HuH-7.5 (cell line): ENCODE results near the gene KRT1.

Experiments
- DNase-seq: peaks from one replicate; pipeline ENCODE4 v3.0.0; 2011; ENCODE audit warnings: low spot score

The KRT1 gene

DNA sequence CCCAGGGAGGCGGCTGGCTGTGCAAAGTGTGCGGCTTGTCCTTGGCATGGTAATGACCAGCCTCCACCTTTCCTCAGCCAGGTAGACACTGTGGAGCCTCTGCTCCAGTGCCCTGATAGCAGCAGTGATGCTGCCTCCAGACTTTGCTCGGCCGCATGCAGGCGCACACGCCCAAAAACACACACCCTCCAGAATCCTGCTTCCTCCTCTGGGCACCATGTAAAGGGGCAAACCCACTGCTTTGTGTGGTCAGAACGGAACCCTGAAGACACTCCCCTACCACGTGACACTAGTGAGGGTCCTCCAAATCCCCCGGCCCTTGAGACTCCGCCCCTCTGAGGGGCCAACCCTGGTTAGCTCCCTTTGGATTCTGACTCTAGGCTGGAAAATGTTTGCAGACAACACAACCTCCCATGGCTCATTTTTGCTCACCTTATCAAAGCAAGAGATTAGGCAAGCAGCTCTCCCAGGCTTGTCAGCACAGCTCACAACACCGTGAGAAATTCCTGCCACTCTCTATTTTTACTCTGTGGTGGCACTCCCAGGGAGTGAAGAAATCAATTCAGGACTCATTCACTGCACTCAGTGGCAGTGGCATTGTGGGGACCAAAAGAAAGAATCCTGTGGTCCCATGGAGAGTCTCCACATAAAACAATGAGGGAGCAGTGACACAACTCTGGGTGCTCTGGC is 18.6 kb upstream of the KRT1 start:
- DNase-seq, result no peak

DNA sequence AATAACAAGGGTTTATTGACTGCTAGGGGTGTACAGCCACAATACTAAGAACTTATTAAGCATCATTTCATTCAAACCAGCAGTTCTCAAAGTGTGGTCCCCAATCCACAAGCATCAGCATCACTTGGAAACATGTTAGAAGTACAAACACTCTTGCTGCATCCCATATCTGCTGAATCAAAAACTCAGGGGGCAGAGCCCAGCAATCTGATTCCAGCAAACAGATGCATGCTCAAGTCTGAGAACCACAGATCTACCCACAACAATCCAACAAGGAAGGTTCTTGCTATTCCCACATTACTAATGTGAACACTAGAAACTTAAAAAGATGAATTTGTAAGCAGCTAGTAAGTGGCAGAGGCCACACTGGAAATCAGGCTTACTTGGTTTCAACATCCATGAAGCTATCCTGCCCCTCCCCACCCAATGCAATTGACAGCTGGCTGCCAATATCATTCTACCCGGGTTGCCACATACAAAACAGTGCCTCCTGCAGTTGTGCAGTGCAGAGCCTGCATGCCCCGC is 16.9 kb upstream of the KRT1 start:
- DNase-seq, result no peak

GRCh38 chr12:52696588-52696987 is 16.4 kb upstream of the KRT1 start:
- no peak for DNase-seq

GRCh38 chr12:52695039-52695438 is 14.8 kb upstream of the KRT1 start:
- no peak for DNase-seq

GRCh38 chr12:52694151-52694550 is 13.9 kb upstream of the KRT1 start:
- DNase-seq, result no peak

GRCh38 chr12:52693261-52693660 is 13.1 kb upstream of the KRT1 start:
- no peak for DNase-seq

DNA sequence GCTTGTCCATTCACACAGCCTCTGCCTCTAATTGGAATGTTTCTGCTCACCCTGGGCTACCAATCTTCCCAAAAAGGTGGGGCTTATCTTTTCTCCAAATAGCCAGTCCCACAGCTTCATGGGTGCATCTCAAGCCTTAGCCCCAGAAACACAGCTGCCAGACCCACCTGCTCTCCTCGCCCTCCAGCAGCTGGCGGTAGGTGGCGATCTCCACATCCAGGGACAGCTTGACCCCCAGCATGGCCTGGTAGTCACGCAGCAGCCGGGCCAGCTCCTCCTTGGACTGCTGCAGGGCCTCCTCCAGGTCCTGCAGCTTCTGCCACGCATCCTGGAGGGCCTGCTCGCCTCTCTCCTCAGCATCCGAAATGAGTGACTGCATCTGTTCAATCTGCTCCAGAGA is 12.0 kb upstream of the KRT1 start:
- DNase-seq, result peak; percentile 65

GRCh38 chr12:52691841-52692150 is 11.6 kb upstream of the KRT1 start:
- DNase-seq, result no peak

DNA sequence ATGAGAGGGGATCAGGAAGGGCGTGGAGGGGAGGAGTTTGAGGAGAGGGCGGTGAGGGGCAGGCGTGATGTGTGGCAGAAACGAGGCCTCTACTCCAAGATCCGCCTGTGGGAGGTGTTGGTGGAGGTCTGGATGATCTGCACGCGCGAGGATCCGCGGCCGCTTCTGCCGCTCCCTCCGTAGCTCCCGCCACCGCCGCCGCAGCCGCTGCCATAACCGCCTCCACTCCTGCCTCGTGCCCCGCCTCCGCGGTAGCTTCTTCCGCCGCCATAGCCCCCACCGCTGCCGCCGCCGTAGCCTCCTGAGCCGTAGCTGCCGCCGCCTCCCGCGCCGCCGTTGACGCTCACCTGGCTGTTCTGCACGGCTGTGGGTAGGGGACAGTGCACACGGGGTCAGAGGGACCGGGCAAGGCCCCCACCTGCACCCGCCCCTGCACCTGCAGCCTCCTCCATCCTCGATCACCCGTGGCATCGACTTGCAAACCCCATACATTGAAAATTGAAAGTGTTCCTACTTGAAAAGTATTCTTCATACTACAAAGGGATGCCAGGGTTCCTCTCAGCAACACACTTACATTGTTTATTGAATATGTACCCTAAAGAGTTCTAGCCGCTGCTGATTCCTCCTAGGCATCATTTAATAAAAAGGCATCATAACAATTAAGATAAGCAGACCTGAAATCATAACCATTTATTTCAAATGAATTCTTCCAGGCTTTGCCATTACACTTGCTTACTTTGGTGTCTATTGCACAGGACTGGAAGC is 11.1 kb upstream of the KRT1 start:
- DNase-seq, result no peak

DNA sequence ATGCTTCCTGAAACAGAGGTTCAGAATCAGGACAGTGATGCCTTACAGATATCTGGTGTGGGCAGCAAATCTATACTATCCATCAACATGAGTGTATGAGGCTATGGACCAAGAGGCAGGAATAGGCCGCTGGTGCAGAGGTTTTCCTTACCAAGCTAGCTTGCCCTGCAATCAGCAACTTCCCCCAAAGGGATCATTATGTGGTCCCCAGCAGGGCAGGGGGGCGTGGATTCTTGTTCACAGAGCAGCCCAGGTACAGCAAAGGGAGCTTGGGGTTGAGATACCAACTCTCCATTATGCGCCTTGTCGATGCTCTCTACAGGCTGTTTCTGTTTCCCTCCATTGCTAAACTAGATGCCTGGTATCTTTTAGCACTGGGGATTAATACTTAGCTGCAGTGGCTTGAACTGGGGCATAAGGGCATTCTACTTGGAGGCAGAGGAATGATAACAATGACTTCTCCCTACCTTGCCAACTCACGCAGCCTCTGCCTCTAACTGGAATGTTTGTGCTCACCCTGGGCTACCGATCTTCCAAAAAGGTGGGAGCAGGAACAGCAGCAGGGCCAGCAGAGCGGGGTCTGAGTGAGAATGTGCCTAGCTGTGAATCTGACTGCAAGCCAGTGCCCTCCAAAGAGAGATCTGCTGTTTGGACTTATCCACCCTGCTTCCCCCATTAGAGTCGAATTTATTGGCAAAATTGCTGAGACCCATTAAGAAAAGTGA is 10.3 kb upstream of the KRT1 start:
- DNase-seq, result no peak

- no peak for DNase-seq
Measured at GRCh38 chr12:52689936-52690335, 9.7 kb upstream of the KRT1 start.

DNA sequence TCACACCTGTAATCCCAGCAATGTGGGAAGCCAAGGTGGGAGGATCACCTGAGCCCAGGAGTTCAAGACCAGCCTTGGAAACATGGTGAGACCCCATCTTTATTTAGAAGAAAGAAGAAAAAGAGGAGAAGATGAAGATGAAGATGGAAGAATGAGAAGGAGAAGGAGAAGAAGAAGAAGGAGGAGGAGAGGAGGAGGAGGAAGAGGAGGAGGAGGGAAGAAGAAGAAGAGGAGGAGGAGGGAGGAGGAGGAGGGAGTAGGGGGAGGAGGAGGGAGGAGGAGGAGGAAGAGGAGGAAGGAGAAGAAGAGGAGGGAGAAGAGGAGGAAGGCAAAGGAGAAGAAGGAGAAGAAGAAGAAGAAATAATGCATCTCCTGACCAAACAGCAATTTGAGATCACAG is 9.0 kb upstream of the KRT1 start:
- no peak for DNase-seq

DNA sequence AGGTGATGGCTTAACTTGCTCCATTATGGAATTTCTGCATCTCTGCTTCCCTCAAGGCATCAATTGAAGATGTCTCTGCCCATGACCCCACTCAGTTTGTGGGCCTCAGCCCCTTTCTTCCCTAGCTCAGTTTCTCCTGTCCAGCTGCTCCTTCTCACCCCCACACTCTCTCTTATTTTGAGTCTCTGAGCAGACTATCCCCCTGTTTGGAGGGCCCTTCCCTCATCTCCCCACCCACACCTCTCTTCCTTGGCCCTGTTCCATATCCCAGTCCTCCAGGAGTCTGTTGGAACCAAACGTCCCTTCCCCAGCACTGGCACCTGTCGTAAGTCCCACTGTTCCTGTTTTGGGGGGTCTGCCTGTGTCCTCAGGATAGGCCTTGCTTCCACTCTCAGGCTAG is 8.3 kb upstream of the KRT1 start:
- DNase-seq, result no peak

DNA sequence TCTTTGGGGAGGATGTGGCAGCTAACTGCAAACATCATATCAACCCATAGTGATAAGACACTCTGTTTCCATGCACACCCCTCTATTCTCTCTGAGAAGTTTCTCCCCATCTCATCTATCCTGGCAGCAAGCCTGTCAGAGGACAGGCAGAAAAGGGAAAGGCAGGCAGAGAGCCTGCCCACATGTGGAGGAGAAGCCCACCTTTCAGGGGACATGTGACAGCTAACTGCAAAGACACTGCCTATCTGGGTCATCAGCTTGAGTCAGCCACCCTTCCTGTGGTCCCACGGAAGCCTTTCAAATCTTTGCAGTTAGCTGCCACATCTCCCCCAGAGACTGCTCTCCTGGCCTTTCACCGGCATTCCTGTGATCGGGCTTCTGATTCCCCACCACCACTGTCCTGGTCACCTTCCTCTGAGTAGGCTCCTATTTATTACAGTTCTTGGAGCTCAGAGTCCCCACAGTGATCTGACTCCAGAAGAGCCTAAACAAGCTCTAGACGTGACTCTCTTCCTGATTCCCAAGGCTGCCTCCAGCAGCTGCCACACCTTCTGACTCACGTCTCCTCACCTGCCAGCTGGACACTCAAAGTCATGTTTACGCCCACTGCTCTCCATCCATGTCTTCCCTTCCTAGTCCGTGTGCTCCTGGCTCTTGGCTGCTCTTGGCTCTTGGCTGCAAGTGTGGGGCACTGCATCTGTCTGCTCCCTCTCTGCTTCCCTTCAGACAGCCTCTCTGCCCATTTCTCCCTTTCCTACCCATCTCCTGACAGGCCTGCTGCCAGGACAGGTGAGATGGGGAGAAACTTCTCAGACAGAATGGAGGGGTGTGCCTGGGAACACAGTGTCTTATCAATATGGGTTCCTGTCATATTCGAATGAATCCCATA is 7.5 kb upstream of the KRT1 start:
- DNase-seq, result no peak

- DNase-seq, result no peak
Measured at GRCh38 chr12:52686756-52687487, 6.7 kb upstream of the KRT1 start.

DNA sequence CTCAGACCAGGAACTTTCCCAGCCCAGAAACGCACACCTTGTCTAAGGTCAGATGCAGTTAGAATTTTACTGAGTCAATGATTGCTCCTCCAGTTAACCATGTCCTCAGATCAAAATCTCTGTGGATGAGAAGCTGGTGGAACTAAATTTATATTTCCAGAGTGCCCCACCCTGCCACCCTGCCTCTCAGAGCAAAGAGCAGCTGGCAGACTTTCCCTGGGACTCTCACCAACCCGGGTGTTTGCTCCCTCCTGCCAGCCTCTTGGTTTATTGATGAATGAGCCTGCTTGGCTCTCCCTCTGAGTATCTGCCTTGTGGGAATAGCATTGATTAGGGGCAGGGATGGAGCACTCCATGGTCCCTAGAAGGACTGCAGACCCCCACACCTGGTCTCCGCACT is 5.9 kb upstream of the KRT1 start:
- no peak for DNase-seq

GRCh38 chr12:52685406-52685890 is 5.2 kb upstream of the KRT1 start:
- DNase-seq, result no peak

GRCh38 chr12:52684431-52684830 is 4.2 kb upstream of the KRT1 start:
- DNase-seq, result no peak

GRCh38 chr12:52683575-52684300 is 3.5 kb upstream of the KRT1 start:
- DNase-seq, result no peak

GRCh38 chr12:52682938-52683574 is 2.8 kb upstream of the KRT1 start:
- DNase-seq, result no peak
